Peyer's patch (tissue), 4 donors: ENCODE data around the gene ZNRF3. TPM values are rescaled to one million over a fixed set of nuclear protein-coding genes. Genes with fewer than 3 reads are reported as not detected.
"Not testable (repeated sequence)": the region's sequence is repeated elsewhere in the genome, so short reads cannot be mapped to it uniquely, and the experiment has no call there.

ENCODE experiments used
- DNase-seq, 3 donors: peaks; one replicate each; pipeline ENCODE4 v3.0.0-alpha.2; 2017 to 2019
- H3K27ac ChIP-seq, 4 donors: fragments of 200-600 bp; sonication (generic); one replicate each; pipeline ENCODE4 v1.5.1; 2016 to 2019
- H3K27me3 ChIP-seq, 2 donors: fragments of 200-600 bp; sonication (generic); one replicate each; pipeline ENCODE4 v1.5.1; 2019
- H3K36me3 ChIP-seq, 3 donors: fragments of 200-600 bp; sonication (generic); one replicate each; pipeline ENCODE4 v1.5.1; 2016 to 2019
- H3K4me1 ChIP-seq, 4 donors: fragments of 200-600 bp; sonication (generic); one replicate each; pipeline ENCODE4 v1.5.1; 2016 to 2019
- H3K4me3 ChIP-seq, 4 donors: fragments of 200-600 bp; sonication (generic); 1 replicate in 3 of 4; 2 replicates in 1 of 4; pipeline ENCODE4 v1.5.1; 2016 to 2019; ENCODE audit warnings: mild to moderate bottlenecking in 1 of 4
- H3K9me3 ChIP-seq, 4 donors: fragments of 200-600 bp; sonication (generic); one replicate each; pipeline ENCODE4 v1.5.1; 2016 to 2019; ENCODE audit warnings: mild to moderate bottlenecking in 1 of 4
- POLR2A ChIP-seq, 2 donors: fragments of 450-650 bp; IDR thresholded peaks; one replicate each; pipeline ENCODE4 v1.5.1; 2017; ENCODE audit warnings: antibody characterized with exemption in 2 of 2, mild to moderate bottlenecking in 2 of 2, moderate library complexity in 2 of 2
- total RNA-seq, 4 donors: library from RNA; depleted of rRNA; stranded (reverse); fragments of >200 nt; gene quantifications; one replicate each; pipeline ENCODE4 v1.1.0, GENCODE V29; 2016
- TF ChIP-seq, protein P1 (sequence below), 6 experiments: fragments of 450-650 bp in 4 of 6; fragments of 200-600 bp in 2 of 6; sonication (generic) in 1 of 6; IDR thresholded peaks; one replicate each; pipeline ENCODE4 v1.5.1; 2017 to 2019; ENCODE audit warnings: antibody characterized with exemption in 6 of 6, mild to moderate bottlenecking in 3 of 6, moderate library complexity in 1 of 6

ZNRF3 gene
- total RNA-seq, 4 donors from 2014 or later = 5.8 to 17.6 (median 8.0) TPM

DNA sequence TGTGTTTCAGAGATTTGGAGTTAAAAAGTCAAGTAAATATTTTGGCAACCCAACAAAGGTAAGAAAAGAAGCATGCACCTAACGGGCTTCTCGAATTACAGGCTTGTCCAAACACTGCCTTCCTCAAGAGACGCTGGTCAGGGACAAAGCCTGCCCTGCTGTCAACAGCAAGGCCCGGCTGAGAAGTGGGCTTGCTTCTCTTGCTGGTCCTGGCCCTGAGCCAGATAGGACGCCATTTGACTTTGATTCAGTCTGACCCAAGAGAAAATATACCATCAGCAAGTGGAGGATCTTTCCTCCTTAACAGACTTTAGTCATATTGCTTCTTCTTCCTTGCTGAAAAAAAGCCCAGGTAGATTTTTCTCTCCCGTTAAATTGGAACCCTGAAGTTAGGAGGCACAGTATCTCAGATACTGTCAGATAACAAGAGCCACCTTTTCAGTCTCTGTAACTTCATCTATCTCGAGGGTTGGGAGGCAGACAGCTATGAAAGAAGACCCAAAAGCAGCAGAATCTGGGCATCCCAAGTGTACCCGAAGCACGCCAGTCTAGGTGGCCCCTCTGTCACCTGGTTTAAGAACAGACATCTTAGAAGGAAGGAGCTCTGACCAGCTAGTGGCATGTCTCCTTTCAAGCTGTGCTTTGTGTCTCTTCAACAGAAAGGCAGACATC lies 120.7 kb downstream of the ZNRF3 start:
- Histone ChIP-seq H3K27me3 (no peaks in the 10 kb centered on the region), H3K27ac (peak overlapping the region in 2 of 4 donors; percentile 6 to 43), H3K4me1 (peaks cover 0 to 19% (median 0%) of the 10 kb centered on the region in 4 donors), H3K4me3 (no peak overlapping the region), H3K36me3 (no peaks in the 10 kb centered on the region), H3K9me3 (no peaks in the 10 kb centered on the region)
- DNase-seq = no peak
- TF ChIP-seq POLR2A (IDR thresholded peaks at IDR 0.05) = no peak
- TF ChIP-seq, protein P1, sequence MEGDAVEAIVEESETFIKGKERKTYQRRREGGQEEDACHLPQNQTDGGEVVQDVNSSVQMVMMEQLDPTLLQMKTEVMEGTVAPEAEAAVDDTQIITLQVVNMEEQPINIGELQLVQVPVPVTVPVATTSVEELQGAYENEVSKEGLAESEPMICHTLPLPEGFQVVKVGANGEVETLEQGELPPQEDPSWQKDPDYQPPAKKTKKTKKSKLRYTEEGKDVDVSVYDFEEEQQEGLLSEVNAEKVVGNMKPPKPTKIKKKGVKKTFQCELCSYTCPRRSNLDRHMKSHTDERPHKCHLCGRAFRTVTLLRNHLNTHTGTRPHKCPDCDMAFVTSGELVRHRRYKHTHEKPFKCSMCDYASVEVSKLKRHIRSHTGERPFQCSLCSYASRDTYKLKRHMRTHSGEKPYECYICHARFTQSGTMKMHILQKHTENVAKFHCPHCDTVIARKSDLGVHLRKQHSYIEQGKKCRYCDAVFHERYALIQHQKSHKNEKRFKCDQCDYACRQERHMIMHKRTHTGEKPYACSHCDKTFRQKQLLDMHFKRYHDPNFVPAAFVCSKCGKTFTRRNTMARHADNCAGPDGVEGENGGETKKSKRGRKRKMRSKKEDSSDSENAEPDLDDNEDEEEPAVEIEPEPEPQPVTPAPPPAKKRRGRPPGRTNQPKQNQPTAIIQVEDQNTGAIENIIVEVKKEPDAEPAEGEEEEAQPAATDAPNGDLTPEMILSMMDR (IDR thresholded peaks at IDR 0.05) = no peak

DNA sequence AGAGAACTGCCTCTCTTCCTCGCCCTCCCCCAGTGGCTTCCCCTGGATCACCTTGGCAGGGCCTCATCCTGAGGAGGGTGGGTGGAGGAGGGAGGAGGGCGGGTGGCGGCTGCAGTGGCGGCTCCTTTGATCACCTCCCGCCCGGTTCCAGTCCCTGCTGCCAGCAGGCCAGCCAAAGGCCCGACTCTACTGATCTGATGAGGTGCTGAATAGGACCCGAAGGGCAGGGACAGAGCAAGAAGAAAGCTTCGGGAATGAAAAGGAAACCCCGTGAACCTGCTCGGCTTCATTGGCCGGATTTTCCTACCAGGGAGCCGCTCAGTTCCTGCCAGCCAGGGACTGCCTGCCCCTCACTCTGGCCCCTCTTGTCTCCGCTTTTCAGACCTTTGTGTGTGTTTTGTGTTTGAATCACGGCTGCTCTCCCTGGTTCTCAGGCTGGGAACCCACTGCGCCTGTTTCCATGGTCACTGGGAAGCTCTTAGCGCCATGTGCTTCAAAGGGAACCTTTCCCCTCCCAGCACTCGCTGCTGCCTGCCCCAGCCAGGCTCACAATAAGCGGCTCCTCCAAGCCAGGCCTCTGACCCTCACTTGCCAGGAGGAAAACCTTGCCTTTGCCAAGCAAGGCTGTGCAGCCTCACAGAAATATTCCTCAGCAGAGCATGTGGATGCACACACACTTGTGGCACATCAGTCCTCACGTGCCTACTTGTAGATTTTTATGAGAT lies 121.4 kb downstream of the ZNRF3 start:
- H3K4me1 ChIP-seq = peaks cover 0 to 19% (median 0%) of the 10 kb centered on the region in 4 donors
- no peak for TF ChIP-seq POLR2A (IDR thresholded peaks at IDR 0.05)
- TF ChIP-seq, protein P1 (IDR thresholded peaks at IDR 0.05) = no peak
- DNase-seq = peak in 2 of 3 donors; percentile 58 to 66
- no peaks in the 10 kb centered on the region for H3K9me3 ChIP-seq
- no peaks in the 10 kb centered on the region for H3K36me3 ChIP-seq
- peak overlapping the region in 2 of 4 donors; percentile 6 to 43 for H3K27ac ChIP-seq
- H3K27me3 ChIP-seq = no peaks in the 10 kb centered on the region
- H3K4me3 ChIP-seq = no peak overlapping the region

DNA sequence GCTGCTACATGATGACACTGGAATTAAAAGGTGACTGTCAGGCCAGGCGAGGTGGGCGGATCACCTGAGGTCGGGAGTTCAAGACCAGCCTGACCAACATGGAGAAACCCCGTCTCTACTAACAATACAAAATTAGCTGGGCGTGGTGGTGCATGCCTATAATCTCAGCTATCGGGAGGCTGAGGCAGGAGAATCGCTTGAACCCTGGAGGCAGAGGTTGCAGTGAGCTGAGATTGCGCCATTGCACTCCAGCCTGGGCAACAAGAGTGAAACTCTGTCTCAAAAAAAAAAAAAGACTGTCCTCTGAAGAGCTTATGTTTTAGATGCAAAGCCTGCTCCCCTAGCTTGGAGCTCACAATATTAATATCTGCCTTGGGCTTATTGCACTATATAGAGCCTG lies 122.4 kb downstream of the ZNRF3 start:
- not testable (repeated sequence) for DNase-seq, H3K9me3 ChIP-seq, H3K27ac ChIP-seq, H3K4me3 ChIP-seq, H3K27me3 ChIP-seq, H3K36me3 ChIP-seq
- peaks cover 0 to 19% (median 0%) of the 10 kb centered on the region in 4 donors for H3K4me1 ChIP-seq

DNA sequence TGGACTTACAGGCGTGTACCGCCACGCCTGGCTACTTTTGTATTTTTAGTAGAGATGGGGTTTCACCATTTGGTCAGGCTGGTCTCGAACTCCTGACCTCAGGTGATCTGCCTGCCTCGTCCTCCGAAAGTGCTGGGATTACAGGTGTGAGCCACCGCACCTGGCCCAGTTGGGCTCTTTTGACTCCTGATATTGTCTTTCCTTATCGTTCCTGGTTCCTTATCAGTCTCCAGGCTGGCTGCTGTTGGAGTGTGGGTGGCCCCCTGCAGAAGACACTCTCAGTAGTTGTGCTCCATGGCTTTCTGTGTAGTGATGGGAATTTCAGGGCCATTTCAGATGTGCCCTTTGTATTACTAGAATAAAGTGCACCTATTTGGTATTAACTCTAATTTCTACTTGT lies 123.0 kb downstream of the ZNRF3 start:
- H3K27ac ChIP-seq = no peak overlapping the region
- TF ChIP-seq POLR2A (IDR thresholded peaks at IDR 0.05) = no peak
- TF ChIP-seq, protein P1 (IDR thresholded peaks at IDR 0.05) = no peak
- H3K9me3 ChIP-seq = no peaks in the 10 kb centered on the region
- H3K4me3 ChIP-seq = no peak overlapping the region
- H3K36me3 ChIP-seq = no peaks in the 10 kb centered on the region
- H3K27me3 ChIP-seq = no peaks in the 10 kb centered on the region
- peaks cover 0 to 19% (median 0%) of the 10 kb centered on the region in 4 donors for H3K4me1 ChIP-seq
- no peak for DNase-seq

DNA sequence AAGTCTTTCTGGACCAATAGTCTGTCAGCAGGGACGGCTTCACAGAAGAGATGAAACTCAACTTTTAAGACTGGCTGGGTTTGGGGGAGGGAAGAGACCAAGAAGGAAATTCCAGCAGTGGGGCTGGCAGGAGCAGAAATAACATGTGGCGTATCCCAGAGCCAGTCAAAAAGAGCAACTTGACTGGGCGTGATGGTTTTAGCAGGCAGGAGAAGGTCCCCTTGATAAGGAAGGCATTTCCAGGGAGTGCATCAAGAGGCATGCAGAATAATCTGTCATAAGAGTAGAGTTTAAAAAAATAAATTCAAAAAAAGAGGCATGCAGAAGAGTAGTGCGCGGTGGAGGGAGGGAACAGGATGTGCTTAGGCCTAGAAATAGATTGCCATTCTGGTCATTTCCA lies 125.8 kb downstream of the ZNRF3 start:
- peaks cover 0 to 28% (median 0%) of the 10 kb centered on the region in 4 donors for H3K4me1 ChIP-seq
- no peaks in the 10 kb centered on the region for H3K27me3 ChIP-seq
- TF ChIP-seq, protein P1 (IDR thresholded peaks at IDR 0.05) = no peak
- TF ChIP-seq POLR2A (IDR thresholded peaks at IDR 0.05) = no peak
- H3K27ac ChIP-seq = no peak overlapping the region
- no peaks in the 10 kb centered on the region for H3K36me3 ChIP-seq
- no peak for DNase-seq
- H3K4me3 ChIP-seq = no peak overlapping the region
- H3K9me3 ChIP-seq = no peaks in the 10 kb centered on the region
